Measurements from ENCODE around the gene SYT7.

SYT7 gene

DNA sequence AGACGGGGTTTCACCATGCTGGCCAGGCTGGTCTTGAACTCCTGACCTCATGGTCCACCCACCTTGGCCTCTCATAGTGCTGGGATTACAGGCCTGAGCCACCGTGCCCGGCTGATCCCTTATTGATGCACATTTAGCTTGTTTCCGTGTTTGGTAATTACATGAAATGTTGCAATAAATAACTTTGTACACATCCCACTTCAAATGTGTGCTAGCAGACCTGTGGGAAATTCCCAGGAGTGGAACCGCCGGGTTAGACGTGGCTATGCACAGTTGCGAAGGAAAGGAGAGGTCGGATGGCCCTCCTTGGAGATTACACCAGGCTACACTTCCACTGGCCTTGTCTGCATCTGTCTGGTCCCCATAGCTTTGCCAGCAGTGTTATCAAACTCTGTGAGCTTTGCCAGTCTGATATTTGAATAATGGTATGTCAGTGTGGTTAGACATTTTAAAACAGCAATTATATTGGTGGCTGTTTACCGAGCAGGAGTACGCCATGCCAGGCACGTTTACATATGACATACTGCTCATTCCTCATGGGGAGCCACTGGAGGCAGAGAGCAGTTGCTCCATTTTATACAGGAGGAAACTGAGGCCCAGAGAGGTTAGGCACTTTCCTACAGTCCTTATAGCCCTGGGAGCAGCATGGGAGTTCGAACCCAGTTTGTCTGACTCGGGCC is 27.2 kb upstream of the SYT7 start:
- no peaks in the 10 kb centered on the region for H3K9me2 ChIP-seq (replicated peaks; ENCODE audit: insufficient read depth, low read length)
- no peaks in the 10 kb centered on the region for H3F3A ChIP-seq (ENCODE audit: insufficient read depth, low read length)
- no peaks in the 10 kb centered on the region for H3K36me3 ChIP-seq (replicated peaks; ENCODE audit: insufficient read depth, low read length)
- no peaks in the 10 kb centered on the region for H3K9me3 ChIP-seq (replicated peaks; ENCODE audit: insufficient read depth, low read length)
- no peak overlapping the region for H3K9ac ChIP-seq (ENCODE audit: low read length)
- TF ChIP-seq EZH2 (optimal IDR thresholded peaks at IDR 0.05; ENCODE audit: low read depth, low read length) (no peak), EZH2phosphoT487 (IDR thresholded peaks at IDR 0.05; ENCODE audit: low read length) (no peak)
- TF ChIP-seq, protein P1, sequence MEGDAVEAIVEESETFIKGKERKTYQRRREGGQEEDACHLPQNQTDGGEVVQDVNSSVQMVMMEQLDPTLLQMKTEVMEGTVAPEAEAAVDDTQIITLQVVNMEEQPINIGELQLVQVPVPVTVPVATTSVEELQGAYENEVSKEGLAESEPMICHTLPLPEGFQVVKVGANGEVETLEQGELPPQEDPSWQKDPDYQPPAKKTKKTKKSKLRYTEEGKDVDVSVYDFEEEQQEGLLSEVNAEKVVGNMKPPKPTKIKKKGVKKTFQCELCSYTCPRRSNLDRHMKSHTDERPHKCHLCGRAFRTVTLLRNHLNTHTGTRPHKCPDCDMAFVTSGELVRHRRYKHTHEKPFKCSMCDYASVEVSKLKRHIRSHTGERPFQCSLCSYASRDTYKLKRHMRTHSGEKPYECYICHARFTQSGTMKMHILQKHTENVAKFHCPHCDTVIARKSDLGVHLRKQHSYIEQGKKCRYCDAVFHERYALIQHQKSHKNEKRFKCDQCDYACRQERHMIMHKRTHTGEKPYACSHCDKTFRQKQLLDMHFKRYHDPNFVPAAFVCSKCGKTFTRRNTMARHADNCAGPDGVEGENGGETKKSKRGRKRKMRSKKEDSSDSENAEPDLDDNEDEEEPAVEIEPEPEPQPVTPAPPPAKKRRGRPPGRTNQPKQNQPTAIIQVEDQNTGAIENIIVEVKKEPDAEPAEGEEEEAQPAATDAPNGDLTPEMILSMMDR (IDR thresholded peaks at IDR 0.05; ENCODE audit: low read length), result no peak
- no peaks in the 10 kb centered on the region for H4K20me1 ChIP-seq (ENCODE audit: insufficient read depth, low read length)
- no peak overlapping the region for H3K4me2 ChIP-seq (ENCODE audit: low read depth, low read length)
- H3K79me2 ChIP-seq (ENCODE audit: low read length), result no peaks in the 10 kb centered on the region
- no peak overlapping the region for H3K4me3 ChIP-seq (ENCODE audit: low read length)
- H2AFZ ChIP-seq (ENCODE audit: low read length), result no peak overlapping the region
- no peak for DNase-seq
- H3K27ac ChIP-seq (ENCODE audit: low read length), result no peak overlapping the region
- peaks cover 84% of the 10 kb centered on the region for H3K27me3 ChIP-seq (replicated peaks; ENCODE audit: insufficient read depth, low read length)
- no peaks in the 10 kb centered on the region for H3K4me1 ChIP-seq (ENCODE audit: low read length)

DNA sequence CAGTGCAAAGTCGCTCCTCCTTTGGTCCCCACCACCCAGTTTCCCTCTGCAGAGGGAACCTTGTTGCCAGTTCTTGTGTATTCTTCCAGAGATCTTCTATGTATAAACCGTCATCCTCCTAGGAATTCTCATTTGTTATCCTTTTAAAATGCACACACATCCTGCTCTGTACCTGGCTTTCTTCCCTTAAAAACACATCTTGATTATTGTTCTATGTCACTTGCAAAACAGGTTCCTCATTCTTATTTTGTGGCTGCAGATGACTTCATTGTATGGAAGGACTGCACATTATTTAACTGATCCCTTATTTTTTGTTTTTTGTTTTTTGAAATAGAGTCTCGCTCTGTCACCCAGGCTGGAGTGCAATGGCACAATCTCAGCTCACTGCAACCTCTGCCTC is 26.6 kb upstream of the SYT7 start:
- TF ChIP-seq EZH2 (optimal IDR thresholded peaks at IDR 0.05; ENCODE audit: low read depth, low read length) (no peak), EZH2phosphoT487 (IDR thresholded peaks at IDR 0.05; ENCODE audit: low read length) (no peak)
- TF ChIP-seq, protein P1 (IDR thresholded peaks at IDR 0.05; ENCODE audit: low read length), result no peak
- Histone ChIP-seq H4K20me1 (ENCODE audit: insufficient read depth, low read length) (no peaks in the 10 kb centered on the region), H3K27me3 (replicated peaks; ENCODE audit: insufficient read depth, low read length) (peaks cover 87% of the 10 kb centered on the region), H3K9me2 (replicated peaks; ENCODE audit: insufficient read depth, low read length) (no peaks in the 10 kb centered on the region), H3K27ac (ENCODE audit: low read length) (no peak overlapping the region), H3K4me3 (ENCODE audit: low read length) (no peak overlapping the region), H3K79me2 (ENCODE audit: low read length) (no peaks in the 10 kb centered on the region), H3K4me1 (ENCODE audit: low read length) (no peaks in the 10 kb centered on the region), H3K9me3 (replicated peaks; ENCODE audit: insufficient read depth, low read length) (no peaks in the 10 kb centered on the region), H3K36me3 (replicated peaks; ENCODE audit: insufficient read depth, low read length) (no peaks in the 10 kb centered on the region), H3K4me2 (ENCODE audit: low read depth, low read length) (no peak overlapping the region), H2AFZ (ENCODE audit: low read length) (no peak overlapping the region), H3K9ac (ENCODE audit: low read length) (no peak overlapping the region), H3F3A (ENCODE audit: insufficient read depth, low read length) (no peaks in the 10 kb centered on the region)
- DNase-seq, result no peak

DNA sequence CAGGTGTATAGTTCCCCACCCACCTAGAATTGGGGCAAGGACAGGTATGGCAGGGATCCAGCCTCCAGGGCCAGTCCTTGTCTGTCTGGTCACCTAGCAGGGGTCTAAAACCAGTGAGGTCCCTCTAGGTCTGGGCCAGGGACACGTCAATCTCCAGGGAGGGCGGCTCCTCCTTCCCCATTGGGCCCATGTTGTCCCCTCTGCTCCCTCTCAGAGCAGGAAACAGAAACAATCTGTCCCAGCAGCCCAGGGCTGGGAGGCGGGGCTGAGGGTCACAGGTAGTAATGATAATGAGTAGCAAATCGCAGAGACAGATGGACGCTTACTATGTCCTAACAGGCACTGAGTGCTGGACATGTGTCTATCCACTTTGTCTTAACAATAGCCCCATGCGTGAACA is 22.8 kb upstream of the SYT7 start:
- H3K9me2 ChIP-seq (replicated peaks; ENCODE audit: insufficient read depth, low read length), result no peaks in the 10 kb centered on the region
- no peak overlapping the region for H3K9ac ChIP-seq (ENCODE audit: low read length)
- no peaks in the 10 kb centered on the region for H3K9me3 ChIP-seq (replicated peaks; ENCODE audit: insufficient read depth, low read length)
- H3K27ac ChIP-seq (ENCODE audit: low read length), result no peak overlapping the region
- no peaks in the 10 kb centered on the region for H3F3A ChIP-seq (ENCODE audit: insufficient read depth, low read length)
- H3K4me1 ChIP-seq (ENCODE audit: low read length), result no peaks in the 10 kb centered on the region
- H3K4me3 ChIP-seq (ENCODE audit: low read length), result no peak overlapping the region
- no peak overlapping the region for H3K4me2 ChIP-seq (ENCODE audit: low read depth, low read length)
- peaks cover 86% of the 10 kb centered on the region for H3K27me3 ChIP-seq (replicated peaks; ENCODE audit: insufficient read depth, low read length)
- H2AFZ ChIP-seq (ENCODE audit: low read length), result no peak overlapping the region
- H4K20me1 ChIP-seq (ENCODE audit: insufficient read depth, low read length), result no peaks in the 10 kb centered on the region
- no peaks in the 10 kb centered on the region for H3K36me3 ChIP-seq (replicated peaks; ENCODE audit: insufficient read depth, low read length)
- no peaks in the 10 kb centered on the region for H3K79me2 ChIP-seq (ENCODE audit: low read length)
- DNase-seq, result no peak
- TF ChIP-seq, protein P1 (IDR thresholded peaks at IDR 0.05; ENCODE audit: low read length), result no peak
- TF ChIP-seq EZH2 (optimal IDR thresholded peaks at IDR 0.05; ENCODE audit: low read depth, low read length), result no peak
- TF ChIP-seq EZH2phosphoT487 (IDR thresholded peaks at IDR 0.05; ENCODE audit: low read length), result no peak

Data from MM.1S (cell line).